HepG2 (cell line): ENCODE results near the gene NAP1L1. TPM values are rescaled to one million over a fixed set of nuclear protein-coding genes. Genes with fewer than 3 reads are reported as not detected.
A peak's percentile ranks its signal among the peaks of the same experiment; 100 is the strongest.

ENCODE experiments used
- ASH2L ChIP-seq: fragments of 300-600, 200-600 bp; sonication (generic); IDR thresholded peaks from 2 replicates; pipeline ENCODE4 v1.7.0; 2017; ENCODE audit warnings: low read depth, mild to moderate bottlenecking, moderate library complexity, mixed read lengths, low read length; ENCODE audit not compliant: insufficient read length
- CBX5 ChIP-seq: sonication (generic); formaldehyde crosslinking; IDR thresholded peaks from 2 replicates; pipeline ENCODE4 v1.4.0; 2020; ENCODE audit warnings: missing genetic modification reagents, borderline replicate concordance
- CREB1 ChIP-seq, 2 experiments: fragments of 450-650 bp in 1 of 2; IDR thresholded peaks; 2 replicates each; pipeline ENCODE4 v1.6.1; 2016 to 2017; ENCODE audit warnings: control low read depth in 1 of 2, mild to moderate bottlenecking in 1 of 2, missing compliant biosample characterization in 1 of 2, missing genetic modification characterization in 1 of 2
- FOXA3 ChIP-seq: IDR thresholded peaks from 2 replicates; pipeline ENCODE4 v1.6.1; 2016; ENCODE audit warnings: missing genetic modification reagents, missing compliant biosample characterization
- HCFC1 ChIP-seq: fragments of 150-350 bp; IDR thresholded peaks from 2 replicates; pipeline ENCODE4 v1.6.1; 2014; ENCODE audit warnings: low read depth, low read length
- NCOA2 ChIP-seq: sonication (generic); formaldehyde crosslinking; IDR thresholded peaks from 2 replicates; pipeline ENCODE4 v1.8.0; 2022; ENCODE audit warnings: inconsistent platforms
- POLR2AphosphoS2 ChIP-seq: IDR thresholded peaks from 2 replicates; pipeline ENCODE4 v1.6.1; 2011; ENCODE audit warnings: low read depth, low read length, improper control_type of control experiment
- POLR2G ChIP-seq: fragments of 200-400 bp; formaldehyde crosslinking; IDR thresholded peaks from 2 replicates; pipeline ENCODE4 v1.6.1; 2018; ENCODE audit warnings: mild to moderate bottlenecking, low read depth, low read length, moderate library complexity
- SOX13 ChIP-seq, 3 experiments: fragments of 450-650 bp in 1 of 3; sonication (generic) in 1 of 3; formaldehyde crosslinking in 1 of 3; IDR thresholded peaks in 2 of 3; conservative IDR thresholded peaks in 1 of 3; 2 replicates each; pipeline versions ENCODE4 v1.5.0 to v1.6.1; 2016 to 2020; ENCODE audit warnings: antibody characterized with exemption in 1 of 3, mild to moderate bottlenecking in 1 of 3, missing compliant biosample characterization in 1 of 3, missing genetic modification reagents in 1 of 3, moderate library complexity in 1 of 3
- SOX5 ChIP-seq: IDR thresholded peaks from 2 replicates; pipeline ENCODE4 v1.6.1; 2016; ENCODE audit warnings: borderline replicate concordance
- STAG1 ChIP-seq: sonication (generic); formaldehyde crosslinking; IDR thresholded peaks from 2 replicates; pipeline ENCODE4 v1.4.0; 2020; ENCODE audit warnings: missing genetic modification reagents
- ZBTB42 ChIP-seq: sonication (generic); formaldehyde crosslinking; IDR thresholded peaks from 2 replicates; pipeline ENCODE4 v1.5.0; 2020; ENCODE audit warnings: mild to moderate bottlenecking, missing genetic modification reagents
- ZFP37 ChIP-seq: sonication (generic); formaldehyde crosslinking; IDR thresholded peaks from 2 replicates; pipeline ENCODE4 v1.4.0; 2020; ENCODE audit warnings: missing genetic modification reagents, borderline replicate concordance
- ZMYM4 ChIP-seq: sonication (generic); formaldehyde crosslinking; IDR thresholded peaks from 2 replicates; pipeline ENCODE4 v1.8.1; 2023; ENCODE audit warnings: mild to moderate bottlenecking, missing genetic modification reagents
- ZNF101 ChIP-seq: sonication (generic); formaldehyde crosslinking; IDR thresholded peaks from 2 replicates; pipeline ENCODE4 v1.4.0; 2020; ENCODE audit warnings: mild to moderate bottlenecking, low read depth, missing genetic modification reagents, borderline replicate concordance
- ZNF367 ChIP-seq: sonication (generic); formaldehyde crosslinking; IDR thresholded peaks from 2 replicates; pipeline ENCODE4 v1.4.0; 2020; ENCODE audit warnings: missing genetic modification reagents, borderline replicate concordance
- ZNF589 ChIP-seq: sonication (generic); formaldehyde crosslinking; conservative IDR thresholded peaks from 2 replicates; pipeline ENCODE4 v1.8.0; 2022; ENCODE audit warnings: mild to moderate bottlenecking, moderate library complexity, missing genetic modification reagents
- ZNF615 ChIP-seq: sonication (generic); formaldehyde crosslinking; IDR thresholded peaks from 2 replicates; pipeline ENCODE4 v1.5.0; 2020; ENCODE audit warnings: mild to moderate bottlenecking, missing genetic modification reagents, borderline replicate concordance
- ZNF644 ChIP-seq: IDR thresholded peaks from 2 replicates; pipeline ENCODE4 v1.6.1; 2016; ENCODE audit warnings: low read depth
- ZNF792 ChIP-seq: IDR thresholded peaks from 2 replicates; pipeline ENCODE4 v1.6.1; 2016
- polyA plus RNA-seq, 8 experiments: library from polyadenylated mRNA; depleted of rRNA in 3 of 8; stranded (reverse) in 7 of 8; unstranded in 1 of 8; fragments of >200 nt; fragmentation: Illumina TruSeq in 4 of 8; extraction: Trizol in 4 of 8; gene quantifications; 2 replicates each; pipeline versions ENCODE4 v1.2.1 to v1.2.3, GENCODE V29; 2011 to 2016; ENCODE audit warnings: low read depth in 4 of 8, missing spikeins in 1 of 8, mixed read lengths in 1 of 8; ENCODE audit not compliant: insufficient read depth in 1 of 8
- total RNA-seq, 5 experiments: library from RNA; depleted of rRNA; stranded (reverse); fragments of >200 nt; fragmentation: Illumina TruSeq; extraction: Trizol; gene quantifications; 2 replicates each; pipeline ENCODE4 v1.2.3, GENCODE V29; 2016; ENCODE audit warnings: low read depth in 1 of 5
- TF ChIP-seq, protein P1 (sequence below): sonication (generic); formaldehyde crosslinking; IDR thresholded peaks from one replicate; pipeline ENCODE4 v1.5.1; 2020; ENCODE audit warnings: mild to moderate bottlenecking, missing genetic modification reagents; ENCODE audit errors: not compliant biosample characterization

The NAP1L1 gene
- total and polyA plus RNA-seq, 2 of the 13 experiments (the other 11 are each of a cell fraction or from before 2014, with no cell fraction given), result 207 to 309 TPM

- peak; percentile 25; the same call in 1 of the 2 replicates for TF ChIP-seq SOX5 (CRISPR knock-in tag)
- 0 out of 2 replicates have a peak, but pooled peaks have one; percentile 46 for TF ChIP-seq POLR2G
- TF ChIP-seq ZNF367, result no peak
- no peak for TF ChIP-seq ZNF589 (CRISPR knock-in tag)
- no peak for TF ChIP-seq ZNF792 (CRISPR knock-in tag)
- no peak for TF ChIP-seq HCFC1
- peak; percentile 29; the same call in 1 of the 2 replicates for TF ChIP-seq ZMYM4 (CRISPR knock-in tag)
- no peak for TF ChIP-seq ZBTB42
- 0 out of 2 replicates have a peak, but pooled peaks have one; percentile 38 for TF ChIP-seq POLR2AphosphoS2
- TF ChIP-seq CBX5 (CRISPR knock-in tag), result no peak
- no peak for TF ChIP-seq NCOA2 (CRISPR knock-in tag)
- no peak for TF ChIP-seq ZNF615
- peak; percentile 96 for TF ChIP-seq STAG1 (CRISPR knock-in tag)
- no peak for TF ChIP-seq ASH2L
- no peak for TF ChIP-seq CREB1 (IDR thresholded peaks at IDR 0.05)
- no peak for TF ChIP-seq CREB1 (CRISPR knock-in tag; IDR thresholded peaks at IDR 0.05)
- no peak for TF ChIP-seq SOX13 (IDR thresholded peaks at IDR 0.05)
- 0 out of 4 replicates have a peak, but pooled peaks of 1 of the 2 experiments have one; percentile 16 for TF ChIP-seq SOX13 (CRISPR knock-in tag; conservative IDR thresholded peaks at IDR 0.05 in 1 of 2, IDR thresholded peaks at IDR 0.05 in 1 of 2)
- TF ChIP-seq ZNF644 (CRISPR knock-in tag), result 0 out of 2 replicates have a peak, but pooled peaks have one; percentile 26
- TF ChIP-seq ZFP37 (CRISPR knock-in tag), result no peak
- TF ChIP-seq FOXA3, result 0 out of 2 replicates have a peak, but pooled peaks have one; percentile 14
- TF ChIP-seq, protein P1, sequence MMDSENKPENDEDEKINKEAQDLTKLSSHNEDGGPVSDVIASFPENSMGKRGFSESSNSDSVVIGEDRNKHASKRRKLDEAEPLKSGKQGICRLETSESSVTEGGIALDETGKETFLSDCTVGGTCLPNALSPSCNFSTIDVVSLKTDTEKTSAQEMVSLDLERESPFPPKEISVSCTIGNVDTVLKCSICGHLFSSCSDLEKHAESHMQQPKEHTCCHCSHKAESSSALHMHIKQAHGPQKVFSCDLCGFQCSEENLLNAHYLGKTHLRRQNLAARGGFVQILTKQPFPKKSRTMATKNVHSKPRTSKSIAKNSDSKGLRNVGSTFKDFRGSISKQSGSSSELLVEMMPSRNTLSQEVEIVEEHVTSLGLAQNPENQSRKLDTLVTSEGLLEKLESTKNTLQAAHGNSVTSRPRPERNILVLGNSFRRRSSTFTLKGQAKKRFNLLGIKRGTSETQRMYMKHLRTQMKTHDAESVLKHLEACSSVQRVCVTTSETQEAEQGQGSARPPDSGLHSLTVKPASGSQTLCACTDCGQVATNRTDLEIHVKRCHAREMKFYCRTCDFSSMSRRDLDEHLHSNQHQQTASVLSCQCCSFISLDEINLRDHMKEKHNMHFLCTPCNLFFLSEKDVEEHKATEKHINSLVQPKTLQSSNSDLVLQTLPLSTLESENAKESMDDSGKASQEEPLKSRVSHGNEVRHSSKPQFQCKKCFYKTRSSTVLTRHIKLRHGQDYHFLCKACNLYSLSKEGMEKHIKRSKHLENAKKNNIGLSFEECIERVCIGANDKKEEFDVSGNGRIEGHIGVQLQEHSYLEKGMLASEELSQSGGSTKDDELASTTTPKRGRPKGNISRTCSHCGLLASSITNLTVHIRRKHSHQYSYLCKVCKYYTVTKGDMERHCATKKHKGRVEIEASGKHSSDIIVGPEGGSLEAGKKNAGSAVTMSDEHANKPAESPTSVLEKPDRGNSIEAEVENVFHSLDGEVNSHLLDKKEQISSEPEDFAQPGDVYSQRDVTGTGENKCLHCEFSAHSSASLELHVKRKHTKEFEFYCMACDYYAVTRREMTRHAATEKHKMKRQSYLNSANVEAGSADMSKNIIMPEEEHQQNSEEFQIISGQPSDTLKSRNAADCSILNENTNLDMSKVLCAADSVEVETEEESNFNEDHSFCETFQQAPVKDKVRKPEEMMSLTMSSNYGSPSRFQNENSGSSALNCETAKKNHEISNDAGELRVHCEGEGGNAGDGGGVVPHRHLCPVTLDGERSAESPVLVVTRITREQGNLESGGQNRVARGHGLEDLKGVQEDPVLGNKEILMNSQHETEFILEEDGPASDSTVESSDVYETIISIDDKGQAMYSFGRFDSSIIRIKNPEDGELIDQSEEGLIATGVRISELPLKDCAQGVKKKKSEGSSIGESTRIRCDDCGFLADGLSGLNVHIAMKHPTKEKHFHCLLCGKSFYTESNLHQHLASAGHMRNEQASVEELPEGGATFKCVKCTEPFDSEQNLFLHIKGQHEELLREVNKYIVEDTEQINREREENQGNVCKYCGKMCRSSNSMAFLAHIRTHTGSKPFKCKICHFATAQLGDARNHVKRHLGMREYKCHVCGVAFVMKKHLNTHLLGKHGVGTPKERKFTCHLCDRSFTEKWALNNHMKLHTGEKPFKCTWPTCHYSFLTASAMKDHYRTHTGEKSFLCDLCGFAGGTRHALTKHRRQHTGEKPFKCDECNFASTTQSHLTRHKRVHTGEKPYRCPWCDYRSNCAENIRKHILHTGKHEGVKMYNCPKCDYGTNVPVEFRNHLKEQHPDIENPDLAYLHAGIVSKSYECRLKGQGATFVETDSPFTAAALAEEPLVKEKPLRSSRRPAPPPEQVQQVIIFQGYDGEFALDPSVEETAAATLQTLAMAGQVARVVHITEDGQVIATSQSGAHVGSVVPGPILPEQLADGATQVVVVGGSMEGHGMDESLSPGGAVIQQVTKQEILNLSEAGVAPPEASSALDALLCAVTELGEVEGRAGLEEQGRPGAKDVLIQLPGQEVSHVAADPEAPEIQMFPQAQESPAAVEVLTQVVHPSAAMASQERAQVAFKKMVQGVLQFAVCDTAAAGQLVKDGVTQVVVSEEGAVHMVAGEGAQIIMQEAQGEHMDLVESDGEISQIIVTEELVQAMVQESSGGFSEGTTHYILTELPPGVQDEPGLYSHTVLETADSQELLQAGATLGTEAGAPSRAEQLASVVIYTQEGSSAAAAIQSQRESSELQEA (CRISPR knock-in tag), result no peak
- no peak for TF ChIP-seq ZNF101 (CRISPR knock-in tag)
Observed at GRCh38 chr12:76037130-76038103, 47.1 kb downstream of the NAP1L1 start (continued).
